GM08714 (cell line): ENCODE data around the gene RIPOR3.
"Not testable (repeated sequence)": the region's sequence is repeated elsewhere in the genome, so short reads cannot be mapped to it uniquely, and the experiment has no call there.

Experiments
- H3K4me3 ChIP-seq: fragments of 200-500 bp; sonication (Bioruptor generic); 2 replicates; pipeline ENCODE4 v1.5.1; 2014; ENCODE audit warnings: mild to moderate bottlenecking, low read length, inconsistent platforms
- ZNF274 ChIP-seq: IDR thresholded peaks from 2 replicates; pipeline ENCODE4 v1.6.1; 2012; ENCODE audit warnings: mild to moderate bottlenecking, low read depth, low read length

RIPOR3 gene

GRCh38 chr20:50717974-50718761 is 26.8 kb upstream of the RIPOR3 start:
- H3K4me3 ChIP-seq: no peak overlapping the region
- TF ChIP-seq ZNF274: no peak

GRCh38 chr20:50717312-50717711 is 26.0 kb upstream of the RIPOR3 start:
- no peak for TF ChIP-seq ZNF274
- H3K4me3 ChIP-seq: no peak overlapping the region

- no peak for TF ChIP-seq ZNF274
These were observed 25.2 kb upstream of the RIPOR3 start for GRCh38 chr20:50716518-50716917.

GRCh38 chr20:50715694-50716093 is 24.4 kb upstream of the RIPOR3 start:
- no peak overlapping the region for H3K4me3 ChIP-seq
- no peak for TF ChIP-seq ZNF274

More at GRCh38 chr20:50716518-50716917, 25.2 kb upstream of the RIPOR3 start:
- H3K4me3 ChIP-seq: no peak overlapping the region

- not testable (repeated sequence) for H3K4me3 ChIP-seq
These were observed 23.1 kb upstream of the RIPOR3 start for GRCh38 chr20:50714426-50714825.

GRCh38 chr20:50713657-50714101 is 22.3 kb upstream of the RIPOR3 start:
- H3K4me3 ChIP-seq: no peak overlapping the region
- TF ChIP-seq ZNF274: no peak

- no peak overlapping the region for H3K4me3 ChIP-seq
- TF ChIP-seq ZNF274: no peak
These were observed 21.7 kb upstream of the RIPOR3 start for GRCh38 chr20:50712771-50713656.

GRCh38 chr20:50711113-50711825 is 19.9 kb upstream of the RIPOR3 start:
- no peak overlapping the region for H3K4me3 ChIP-seq
- no peak for TF ChIP-seq ZNF274

GRCh38 chr20:50710492-50711063 is 19.2 kb upstream of the RIPOR3 start:
- H3K4me3 ChIP-seq: no peak overlapping the region

GRCh38 chr20:50709636-50709973 is 18.3 kb upstream of the RIPOR3 start:
- TF ChIP-seq ZNF274: no peak
- no peak overlapping the region for H3K4me3 ChIP-seq

More at GRCh38 chr20:50710492-50711063, 19.2 kb upstream of the RIPOR3 start:
- no peak for TF ChIP-seq ZNF274

GRCh38 chr20:50708845-50709635 is 17.7 kb upstream of the RIPOR3 start:
- H3K4me3 ChIP-seq: no peak overlapping the region
- TF ChIP-seq ZNF274: no peak

GRCh38 chr20:50704971-50705370 is 13.6 kb upstream of the RIPOR3 start:
- TF ChIP-seq ZNF274: no peak
- no peak overlapping the region for H3K4me3 ChIP-seq

- TF ChIP-seq ZNF274: no peak
- H3K4me3 ChIP-seq: no peak overlapping the region
These were observed 13.2 kb upstream of the RIPOR3 start for GRCh38 chr20:50704514-50704913.

GRCh38 chr20:50703651-50704438 is 12.5 kb upstream of the RIPOR3 start:
- H3K4me3 ChIP-seq: not testable (repeated sequence)
